ENCODE data around the gene CYP3A7.

DNA sequence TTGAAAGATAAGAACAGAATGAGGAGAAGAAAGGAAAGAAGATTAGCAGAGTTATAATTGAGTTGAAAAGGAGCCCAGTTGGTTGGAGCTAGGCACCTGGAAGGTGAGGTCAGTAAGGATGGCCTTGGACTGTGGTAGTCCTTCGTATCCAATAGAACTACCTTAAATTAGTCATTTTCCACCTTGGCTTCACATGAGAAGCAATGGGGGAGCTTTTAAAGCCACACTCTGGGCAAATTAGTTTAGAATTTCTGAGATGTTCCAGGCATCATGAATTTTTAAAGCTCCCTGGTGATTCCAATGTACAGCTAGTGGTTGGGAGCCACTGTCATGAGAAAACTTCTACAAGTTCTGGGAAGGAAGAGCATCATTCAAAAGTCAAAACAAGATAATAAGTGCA, 27.9 kb downstream of the CYP3A7 start:
- TF ChIP-seq POLR2AphosphoS5 (IDR thresholded peaks at IDR 0.05; ENCODE audit: borderline replicate concordance, low read depth, low read length) = no peak
- no peak for TF ChIP-seq EZH2 (IDR thresholded peaks at IDR 0.05)
